ENCODE measurements around the gene COG2.
A peak's percentile ranks its signal among the peaks of the same experiment; 100 is the strongest.

The COG2 gene

DNA sequence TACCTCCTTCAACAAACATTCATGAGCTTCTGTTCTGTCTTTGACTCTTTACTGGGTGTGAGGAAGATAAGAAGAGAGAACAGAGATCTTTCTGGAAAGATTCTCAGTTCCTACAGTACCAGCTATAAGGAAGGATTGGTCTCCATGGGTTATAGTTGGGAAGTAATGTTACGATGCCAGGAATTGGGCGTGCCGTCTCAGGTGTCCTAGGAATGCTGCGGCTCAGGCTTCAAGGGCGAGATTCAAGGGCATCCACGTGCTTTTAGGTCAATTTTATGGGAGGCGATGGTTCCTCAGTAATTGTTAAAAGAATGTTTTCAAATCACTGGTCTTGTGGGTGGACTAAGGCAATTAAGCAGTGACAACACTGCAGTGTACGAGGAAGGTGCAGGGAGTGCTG lies 27.3 kb downstream of the COG2 start:
- Mint-ChIP-seq H3K4me3 (no peak overlapping the region), H3K4me1 (no peaks in the 10 kb centered on the region), H3K27ac (no peak overlapping the region), H3K9me3 (no peaks in the 10 kb centered on the region), H3K27me3 (no peaks in the 10 kb centered on the region), H3K36me3 (peaks cover 53% of the 10 kb centered on the region)
- no peak for ATAC-seq (ENCODE audit: low read depth)
- DNase-seq (ENCODE audit: low spot score in 2 of 2), result no peak

- H3K9me3 Mint-ChIP-seq, result no peaks in the 10 kb centered on the region
- no peak for DNase-seq (ENCODE audit: low spot score in 2 of 2)
- no peak for ATAC-seq (ENCODE audit: low read depth)
- H3K4me3 Mint-ChIP-seq, result no peak overlapping the region
- H3K36me3 Mint-ChIP-seq, result peaks cover 51% of the 10 kb centered on the region
- no peaks in the 10 kb centered on the region for H3K4me1 Mint-ChIP-seq
- H3K27me3 Mint-ChIP-seq, result no peaks in the 10 kb centered on the region
- H3K27ac Mint-ChIP-seq, result no peak overlapping the region
Measured at GRCh38 chr1:230674581-230674980, 32.3 kb downstream of the COG2 start.

DNA sequence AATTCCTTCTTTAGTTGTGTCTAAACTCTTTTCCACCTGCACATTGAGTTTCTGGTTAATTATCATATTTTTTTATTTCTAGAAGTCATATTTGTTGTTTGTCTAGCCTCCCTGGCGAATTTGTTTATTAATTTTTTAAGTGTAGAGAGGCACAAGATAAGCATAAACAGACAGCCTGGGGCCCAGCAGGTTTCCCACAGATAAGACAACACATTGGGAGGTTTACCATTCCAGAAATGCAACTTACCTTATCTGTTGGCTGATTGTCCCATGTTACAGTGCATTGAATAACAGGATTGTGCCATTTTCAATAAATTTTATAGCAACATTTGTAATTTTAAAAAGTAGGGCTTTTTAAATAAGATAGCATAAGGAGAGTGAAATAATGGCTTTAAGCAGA lies 34.9 kb downstream of the COG2 start:
- ATAC-seq (ENCODE audit: low read depth) (no peak), DNase-seq (ENCODE audit: low spot score in 2 of 2) (no peak)
- Mint-ChIP-seq H3K27me3 (no peaks in the 10 kb centered on the region), H3K9me3 (no peaks in the 10 kb centered on the region), H3K4me1 (no peaks in the 10 kb centered on the region), H3K4me3 (no peak overlapping the region), H3K36me3 (peaks cover 47% of the 10 kb centered on the region), H3K27ac (no peak overlapping the region)

DNA sequence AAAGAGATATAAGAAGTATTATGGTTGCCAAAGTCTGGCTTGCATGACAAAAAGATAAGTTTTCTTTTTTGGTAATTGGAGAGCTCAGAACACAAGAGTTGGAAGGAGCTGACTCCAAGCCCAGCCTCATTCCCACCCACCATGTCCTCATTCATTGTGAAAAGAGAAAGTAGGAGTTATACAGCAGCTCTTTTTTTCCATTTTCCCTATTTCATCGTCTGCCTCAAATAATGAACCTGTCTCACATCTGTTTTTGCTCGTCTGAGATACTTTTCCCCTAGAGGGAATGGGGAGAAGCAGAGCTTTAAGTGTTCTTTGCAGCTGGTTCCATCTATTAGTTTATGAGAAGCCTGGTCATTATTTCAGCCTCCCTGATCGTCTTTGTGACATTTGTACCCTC lies 36.9 kb downstream of the COG2 start:
- no peaks in the 10 kb centered on the region for H3K9me3 Mint-ChIP-seq
- peaks cover 35% of the 10 kb centered on the region for H3K36me3 Mint-ChIP-seq
- no peaks in the 10 kb centered on the region for H3K27me3 Mint-ChIP-seq
- DNase-seq (ENCODE audit: low spot score in 2 of 2) (no peak), ATAC-seq (ENCODE audit: low read depth) (no peak)
- H3K4me3 Mint-ChIP-seq, result no peak overlapping the region
- H3K27ac Mint-ChIP-seq, result no peak overlapping the region
- H3K4me1 Mint-ChIP-seq, result no peaks in the 10 kb centered on the region

GRCh38 chr1:230679825-230680224 lies 37.5 kb downstream of the COG2 start:
- Mint-ChIP-seq H3K9me3 (no peaks in the 10 kb centered on the region), H3K36me3 (peaks cover 35% of the 10 kb centered on the region), H3K27me3 (no peaks in the 10 kb centered on the region), H3K27ac (no peak overlapping the region), H3K4me3 (no peak overlapping the region), H3K4me1 (no peaks in the 10 kb centered on the region)
- no peak for ATAC-seq (ENCODE audit: low read depth)
- DNase-seq (ENCODE audit: low spot score in 2 of 2), result no peak

GRCh38 chr1:230680300-230681025 lies 38.2 kb downstream of the COG2 start:
- Mint-ChIP-seq H3K4me3 (no peak overlapping the region), H3K9me3 (no peaks in the 10 kb centered on the region), H3K27me3 (no peaks in the 10 kb centered on the region), H3K27ac (no peak overlapping the region), H3K4me1 (no peaks in the 10 kb centered on the region), H3K36me3 (peaks cover 36% of the 10 kb centered on the region)
- ATAC-seq (ENCODE audit: low read depth), result no peak
- no peak for DNase-seq (ENCODE audit: low spot score in 2 of 2)

- Mint-ChIP-seq H3K9me3 (no peaks in the 10 kb centered on the region), H3K27ac (no peak overlapping the region), H3K36me3 (peaks cover 34% of the 10 kb centered on the region), H3K4me3 (no peak overlapping the region), H3K27me3 (no peaks in the 10 kb centered on the region), H3K4me1 (no peaks in the 10 kb centered on the region)
- no peak for ATAC-seq (ENCODE audit: low read depth)
- DNase-seq (ENCODE audit: low spot score in 2 of 2), result no peak
Measured at GRCh38 chr1:230681599-230681998, 39.3 kb downstream of the COG2 start.

- Mint-ChIP-seq H3K27ac (peak overlapping the region; percentile 42), H3K36me3 (peaks cover 33% of the 10 kb centered on the region), H3K27me3 (no peaks in the 10 kb centered on the region), H3K4me1 (no peaks in the 10 kb centered on the region), H3K9me3 (no peaks in the 10 kb centered on the region), H3K4me3 (no peak overlapping the region)
- DNase-seq (ENCODE audit: low spot score in 2 of 2), result no peak
- ATAC-seq (ENCODE audit: low read depth), result no peak
Measured at GRCh38 chr1:230682274-230682673, 40.0 kb downstream of the COG2 start.

- H3K36me3 Mint-ChIP-seq, result peaks cover 36% of the 10 kb centered on the region
- H3K4me1 Mint-ChIP-seq, result no peaks in the 10 kb centered on the region
- no peaks in the 10 kb centered on the region for H3K27me3 Mint-ChIP-seq
- no peak overlapping the region for H3K27ac Mint-ChIP-seq
- ATAC-seq (ENCODE audit: low read depth) (no peak), DNase-seq (ENCODE audit: low spot score in 2 of 2) (no peak)
- no peak overlapping the region for H3K4me3 Mint-ChIP-seq
- no peaks in the 10 kb centered on the region for H3K9me3 Mint-ChIP-seq
Measured at GRCh38 chr1:230682882-230683610, 40.8 kb downstream of the COG2 start.

GRCh38 chr1:230684146-230684545 lies 41.9 kb downstream of the COG2 start:
- no peaks in the 10 kb centered on the region for H3K9me3 Mint-ChIP-seq
- H3K36me3 Mint-ChIP-seq, result peaks cover 33% of the 10 kb centered on the region
- no peak overlapping the region for H3K27ac Mint-ChIP-seq
- H3K4me3 Mint-ChIP-seq, result no peak overlapping the region
- H3K4me1 Mint-ChIP-seq, result no peaks in the 10 kb centered on the region
- no peak for DNase-seq (ENCODE audit: low spot score in 2 of 2)
- H3K27me3 Mint-ChIP-seq, result no peaks in the 10 kb centered on the region
- no peak for ATAC-seq (ENCODE audit: low read depth)

DNA sequence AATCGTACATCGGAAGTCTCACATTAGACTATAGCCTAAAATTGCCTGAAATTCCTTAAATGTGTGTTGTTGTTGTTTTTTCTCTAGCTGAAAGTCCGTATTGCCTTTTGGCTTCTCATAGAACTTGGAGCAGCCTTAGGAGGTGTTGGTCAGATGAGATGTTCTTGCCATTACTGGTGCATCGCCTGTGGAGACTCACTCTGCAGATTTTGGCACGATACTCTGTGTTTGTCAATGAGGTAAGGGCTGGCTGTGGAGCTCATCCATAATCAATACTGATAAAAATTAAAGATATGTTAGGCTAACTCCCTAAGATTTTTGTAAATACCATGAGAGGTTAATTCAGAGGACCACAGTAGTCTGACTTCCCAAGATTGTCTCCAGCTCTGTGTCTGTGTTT lies 42.7 kb downstream of the COG2 start:
- Mint-ChIP-seq H3K36me3 (peaks cover 35% of the 10 kb centered on the region), H3K27me3 (no peaks in the 10 kb centered on the region), H3K27ac (no peak overlapping the region), H3K4me1 (no peaks in the 10 kb centered on the region), H3K9me3 (no peaks in the 10 kb centered on the region), H3K4me3 (no peak overlapping the region)
- no peak for DNase-seq (ENCODE audit: low spot score in 2 of 2)
- ATAC-seq (ENCODE audit: low read depth), result no peak

GRCh38 chr1:230686747-230687146 lies 44.5 kb downstream of the COG2 start:
- DNase-seq (ENCODE audit: low spot score in 2 of 2), result no peak
- Mint-ChIP-seq H3K36me3 (peaks cover 43% of the 10 kb centered on the region), H3K4me1 (no peaks in the 10 kb centered on the region), H3K27me3 (no peaks in the 10 kb centered on the region), H3K4me3 (no peak overlapping the region), H3K9me3 (no peaks in the 10 kb centered on the region), H3K27ac (no peak overlapping the region)
- ATAC-seq (ENCODE audit: low read depth), result no peak

DNA sequence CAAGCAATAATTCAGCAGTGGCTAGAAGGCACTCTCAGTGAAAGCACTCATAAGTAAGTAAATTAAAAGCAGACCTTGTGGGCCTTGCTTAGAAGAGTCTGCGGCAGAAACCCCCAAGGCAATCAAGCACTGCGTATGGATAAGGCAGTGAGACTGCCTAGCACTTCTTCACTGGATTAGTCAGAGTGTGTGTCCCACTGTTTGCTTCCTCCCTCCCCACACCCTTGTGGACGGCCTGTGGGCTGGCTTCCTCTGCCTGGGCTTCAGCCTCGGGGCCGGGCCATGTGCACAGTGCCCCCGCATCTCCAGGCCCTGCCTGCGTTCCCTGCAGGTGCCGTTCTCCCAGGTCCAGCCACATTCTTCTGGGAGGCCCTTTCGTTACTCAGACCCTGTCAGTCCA lies 47.8 kb downstream of the COG2 start:
- Mint-ChIP-seq H3K27ac (no peak overlapping the region), H3K4me1 (no peaks in the 10 kb centered on the region), H3K4me3 (no peak overlapping the region), H3K27me3 (no peaks in the 10 kb centered on the region), H3K36me3 (peaks cover 46% of the 10 kb centered on the region), H3K9me3 (no peaks in the 10 kb centered on the region)
- DNase-seq (ENCODE audit: low spot score in 2 of 2) (no peak), ATAC-seq (ENCODE audit: low read depth) (no peak)

GRCh38 chr1:230691615-230692014 lies 49.3 kb downstream of the COG2 start:
- Mint-ChIP-seq H3K27ac (no peak overlapping the region), H3K36me3 (peaks cover 37% of the 10 kb centered on the region), H3K4me3 (no peak overlapping the region), H3K9me3 (no peaks in the 10 kb centered on the region), H3K27me3 (no peaks in the 10 kb centered on the region), H3K4me1 (no peaks in the 10 kb centered on the region)
- no peak for ATAC-seq (ENCODE audit: low read depth)
- no peak for DNase-seq (ENCODE audit: low spot score in 2 of 2)

DNA sequence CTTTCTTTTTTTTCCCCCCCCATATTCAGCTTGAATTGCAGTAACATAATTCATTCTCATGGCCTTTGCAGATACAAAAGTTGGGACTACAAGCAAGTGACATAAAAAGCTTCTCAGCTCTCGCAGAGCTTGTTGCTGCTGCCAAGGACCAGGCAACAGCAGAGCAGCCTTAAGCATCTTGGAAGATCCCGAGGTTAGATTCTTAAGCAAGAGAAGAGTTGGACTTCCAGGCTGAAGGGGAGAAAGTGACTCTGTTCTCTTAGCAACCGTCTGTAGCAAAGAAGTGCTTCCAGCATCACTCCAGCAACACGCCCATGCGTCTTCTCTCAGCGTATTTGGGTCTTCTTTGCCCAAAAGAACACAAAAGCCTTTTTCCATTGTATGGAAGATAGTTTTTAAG lies 50.9 kb downstream of the COG2 start:
- DNase-seq (ENCODE audit: low spot score in 2 of 2) (no peak), ATAC-seq (ENCODE audit: low read depth) (no peak)
- Mint-ChIP-seq H3K4me3 (no peak overlapping the region), H3K27me3 (no peaks in the 10 kb centered on the region), H3K27ac (no peak overlapping the region), H3K9me3 (no peaks in the 10 kb centered on the region), H3K4me1 (no peaks in the 10 kb centered on the region), H3K36me3 (peaks cover 33% of the 10 kb centered on the region)

All from memory B cell (primary cell).